ENCODE results near the gene NDOR1.

DNA sequence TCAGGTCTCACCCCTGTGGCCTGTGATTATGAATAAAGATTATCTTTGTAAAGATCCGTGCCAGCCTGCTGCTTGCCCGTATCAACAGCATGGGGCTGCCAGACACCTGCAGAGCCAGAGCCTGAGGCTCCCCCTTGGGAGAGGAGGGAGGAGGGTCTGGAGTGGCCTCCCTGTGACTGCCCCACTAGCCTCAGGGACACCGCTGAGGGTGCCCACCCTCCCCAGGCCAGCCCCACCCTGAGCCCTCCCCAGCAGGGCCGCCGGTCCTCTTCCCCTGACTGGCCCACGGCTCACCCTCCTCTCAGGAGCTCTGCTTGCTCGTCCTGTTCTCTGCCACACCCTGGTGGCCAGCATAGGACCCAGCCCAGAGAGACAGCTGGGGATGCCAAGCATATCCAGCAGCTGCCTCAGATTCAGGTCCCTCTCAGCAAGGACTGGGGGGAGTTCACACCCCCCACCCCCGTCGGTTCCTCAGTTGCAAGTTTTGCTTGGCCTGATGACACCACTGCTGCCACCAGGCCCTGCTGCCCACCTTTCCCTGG is 15.1 kb upstream of the NDOR1 start:
- TF ChIP-seq POLR2AphosphoS5 (IDR thresholded peaks at IDR 0.05) = no peak
- TF ChIP-seq, protein P1, sequence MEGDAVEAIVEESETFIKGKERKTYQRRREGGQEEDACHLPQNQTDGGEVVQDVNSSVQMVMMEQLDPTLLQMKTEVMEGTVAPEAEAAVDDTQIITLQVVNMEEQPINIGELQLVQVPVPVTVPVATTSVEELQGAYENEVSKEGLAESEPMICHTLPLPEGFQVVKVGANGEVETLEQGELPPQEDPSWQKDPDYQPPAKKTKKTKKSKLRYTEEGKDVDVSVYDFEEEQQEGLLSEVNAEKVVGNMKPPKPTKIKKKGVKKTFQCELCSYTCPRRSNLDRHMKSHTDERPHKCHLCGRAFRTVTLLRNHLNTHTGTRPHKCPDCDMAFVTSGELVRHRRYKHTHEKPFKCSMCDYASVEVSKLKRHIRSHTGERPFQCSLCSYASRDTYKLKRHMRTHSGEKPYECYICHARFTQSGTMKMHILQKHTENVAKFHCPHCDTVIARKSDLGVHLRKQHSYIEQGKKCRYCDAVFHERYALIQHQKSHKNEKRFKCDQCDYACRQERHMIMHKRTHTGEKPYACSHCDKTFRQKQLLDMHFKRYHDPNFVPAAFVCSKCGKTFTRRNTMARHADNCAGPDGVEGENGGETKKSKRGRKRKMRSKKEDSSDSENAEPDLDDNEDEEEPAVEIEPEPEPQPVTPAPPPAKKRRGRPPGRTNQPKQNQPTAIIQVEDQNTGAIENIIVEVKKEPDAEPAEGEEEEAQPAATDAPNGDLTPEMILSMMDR (IDR thresholded peaks at IDR 0.05) = no peak
- TF ChIP-seq POLR2A (IDR thresholded peaks at IDR 0.05) = no peak
- no peak for TF ChIP-seq EP300 (IDR thresholded peaks at IDR 0.05)
